ENCODE data around the gene LRP6. TPM values are rescaled to one million over a fixed set of nuclear protein-coding genes. Genes with fewer than 3 reads are reported as not detected.

LRP6 gene
- total RNA-seq, 1 experiment from 2014 or later, result 62.4 TPM

DNA sequence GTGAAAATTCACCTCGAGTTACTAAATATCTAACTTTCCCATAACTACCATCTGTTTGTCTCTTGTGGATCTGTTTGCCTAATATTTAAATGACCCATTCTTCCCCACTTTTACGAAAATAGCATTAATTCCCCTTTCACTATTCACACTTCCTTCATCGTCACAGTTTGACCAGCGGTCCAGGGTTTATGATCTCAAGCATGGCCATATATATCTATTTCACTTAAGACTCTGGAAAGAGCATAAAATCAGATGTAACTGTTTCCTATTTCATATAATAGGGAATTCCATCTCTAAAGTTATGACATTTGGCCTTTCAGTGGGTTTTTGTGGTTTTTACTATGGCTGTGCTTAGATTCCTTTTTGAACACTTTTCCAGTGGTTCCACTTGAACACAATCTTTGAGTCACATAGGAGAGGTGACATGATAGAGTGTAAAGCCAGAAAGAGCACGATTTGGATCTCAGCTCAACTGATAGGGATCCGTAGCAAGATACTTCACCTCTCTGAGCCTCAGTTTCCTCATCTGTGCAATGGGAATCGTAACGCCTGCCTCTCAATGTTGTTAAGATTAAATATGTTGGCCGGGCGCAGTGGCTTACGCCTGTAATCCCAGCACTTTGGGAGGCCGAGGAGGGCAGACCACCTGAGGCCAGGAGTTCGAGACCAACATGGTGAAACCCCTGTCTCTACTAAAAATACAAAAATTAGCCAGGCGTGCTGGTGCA is 196.9 kb downstream of the LRP6 start:
- H3K9me3 Mint-ChIP-seq, result no peaks in the 10 kb centered on the region
- no peak overlapping the region for H3K9ac ChIP-seq (ENCODE audit: extremely low read depth, insufficient read length, low read length)

More for the DNA sequence above, 196.9 kb downstream of the LRP6 start:
- no peak overlapping the region for H2BK20ac ChIP-seq (ENCODE audit: low read depth, low read length, poor library complexity, severe bottlenecking)
- no peak overlapping the region for H3K4ac ChIP-seq (ENCODE audit: low read depth, low read length)
- no peaks in the 10 kb centered on the region for H3K9me3 ChIP-seq (ENCODE audit: control insufficient read depth, low read depth, low read length)
- Mint-ChIP-seq H3K27me3 (ENCODE audit: low read depth) (peaks cover 3% of the 10 kb centered on the region), H3K27ac (no peak overlapping the region), H3K4me1 (peaks cover 31 to 32% of the 10 kb centered on the region in 2 experiments), H3K4me3 (no peak overlapping the region), H3K36me3 (ENCODE audit: insufficient read depth in 1 of 3, low read depth in 3 of 3) (no peaks in the 10 kb centered on the region)
- no peaks in the 10 kb centered on the region for H4K20me1 ChIP-seq (ENCODE audit: control insufficient read depth, insufficient read depth, insufficient read length)
- no peak overlapping the region for H2AK5ac ChIP-seq (ENCODE audit: insufficient read length, low read length)
- no peaks in the 10 kb centered on the region for H3K79me1 ChIP-seq (ENCODE audit: insufficient read depth, low read depth, low read length, poor library complexity, severe bottlenecking)
- no peak overlapping the region for H3K18ac ChIP-seq (ENCODE audit: insufficient read length, low read depth, low read length)
- H2BK120ac ChIP-seq (ENCODE audit: low read depth, low read length, poor library complexity, severe bottlenecking), result no peak overlapping the region
- no peak overlapping the region for H4K91ac ChIP-seq (ENCODE audit: insufficient read length, low read depth, low read length)
- no peaks in the 10 kb centered on the region for H3K27me3 ChIP-seq (ENCODE audit: insufficient read depth, low read length)
- no peak overlapping the region for H2BK12ac ChIP-seq (ENCODE audit: insufficient read length, low read depth, low read length)
- H3K14ac ChIP-seq (ENCODE audit: insufficient read depth, low read length), result no peak overlapping the region
- no peak for DNase-seq
- H3K23me2 ChIP-seq (ENCODE audit: insufficient read length, low read depth, low read length, poor library complexity, severe bottlenecking), result no peaks in the 10 kb centered on the region
- H3K4me1 ChIP-seq (ENCODE audit: insufficient read depth, low read length), result peaks cover 3% of the 10 kb centered on the region
- H3K23ac ChIP-seq (ENCODE audit: insufficient read length, low read depth, low read length), result no peak overlapping the region
- no peak overlapping the region for H3K27ac ChIP-seq (ENCODE audit: insufficient read length, low read depth, low read length)
- no peak overlapping the region for H4K8ac ChIP-seq (replicated peaks; ENCODE audit: insufficient read length, low read depth, low read length)
- no peak overlapping the region for H3K4me2 ChIP-seq (ENCODE audit: insufficient read depth, insufficient read length, low read length)
- H2AFZ ChIP-seq (ENCODE audit: low read length), result no peak overlapping the region
- H2BK15ac ChIP-seq (ENCODE audit: low read depth, low read length), result no peak overlapping the region
- no peak overlapping the region for H3K56ac ChIP-seq (ENCODE audit: insufficient read length, low read depth, low read length)
- TF ChIP-seq, protein P1, sequence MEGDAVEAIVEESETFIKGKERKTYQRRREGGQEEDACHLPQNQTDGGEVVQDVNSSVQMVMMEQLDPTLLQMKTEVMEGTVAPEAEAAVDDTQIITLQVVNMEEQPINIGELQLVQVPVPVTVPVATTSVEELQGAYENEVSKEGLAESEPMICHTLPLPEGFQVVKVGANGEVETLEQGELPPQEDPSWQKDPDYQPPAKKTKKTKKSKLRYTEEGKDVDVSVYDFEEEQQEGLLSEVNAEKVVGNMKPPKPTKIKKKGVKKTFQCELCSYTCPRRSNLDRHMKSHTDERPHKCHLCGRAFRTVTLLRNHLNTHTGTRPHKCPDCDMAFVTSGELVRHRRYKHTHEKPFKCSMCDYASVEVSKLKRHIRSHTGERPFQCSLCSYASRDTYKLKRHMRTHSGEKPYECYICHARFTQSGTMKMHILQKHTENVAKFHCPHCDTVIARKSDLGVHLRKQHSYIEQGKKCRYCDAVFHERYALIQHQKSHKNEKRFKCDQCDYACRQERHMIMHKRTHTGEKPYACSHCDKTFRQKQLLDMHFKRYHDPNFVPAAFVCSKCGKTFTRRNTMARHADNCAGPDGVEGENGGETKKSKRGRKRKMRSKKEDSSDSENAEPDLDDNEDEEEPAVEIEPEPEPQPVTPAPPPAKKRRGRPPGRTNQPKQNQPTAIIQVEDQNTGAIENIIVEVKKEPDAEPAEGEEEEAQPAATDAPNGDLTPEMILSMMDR (conservative IDR thresholded peaks at IDR 0.05), result no peak
- H3K79me2 ChIP-seq (ENCODE audit: insufficient read depth, low read length), result no peaks in the 10 kb centered on the region
- WGBS (ENCODE audit: extremely low coverage, insufficient read length, low lambda C conversion rate), result 100% methylated on average over 1 of the region's 14 CpGs
- H3T11ph ChIP-seq (ENCODE audit: low read length), result no peak overlapping the region
- H4K5ac ChIP-seq (ENCODE audit: insufficient read length, low read depth, low read length), result no peak overlapping the region
- no peak overlapping the region for H2BK5ac ChIP-seq (ENCODE audit: insufficient read length, low read length)
